SK-N-SH (cell line): ENCODE results near the gene PKD2L1. TPM values are rescaled to one million over a fixed set of nuclear protein-coding genes. Genes with fewer than 3 reads are reported as not detected.

ENCODE experiments used
- CTCF ChIA-PET: fragments of 300-600, 350-600 bp; formaldehyde crosslinking; extraction: SDS; loops from one replicate; lab custom pipeline; 2021; lab: Yijun Ruan, JAX
- POLR2A ChIA-PET: fragments of 350-600 bp; sonication (Branson Sonifier 250); formaldehyde crosslinking; extraction: SDS; loops from one replicate; lab custom pipeline; 2020; ENCODE audit warnings: antibody characterized with exemption, inconsistent platforms; lab: Yijun Ruan, JAX
- DNase-seq: peaks from one replicate; pipeline ENCODE4 v3.0.0; 2012
- H2AFZ ChIP-seq: fragments of 200-600 bp; sonication (generic); 2 replicates; pipeline ENCODE4 v1.8.1; 2016; ENCODE audit warnings: antibody characterized with exemption, mild to moderate bottlenecking, low read depth
- H3F3A ChIP-seq: fragments of 200-600 bp; sonication (generic); replicated peaks from 2 replicates; pipeline ENCODE3; 2016; ENCODE audit warnings: antibody characterized with exemption, mild to moderate bottlenecking; ENCODE audit not compliant: insufficient read depth
- H3K27ac ChIP-seq, 2 experiments: fragments of 200-500 bp in 1 of 2; fragments of 200-600 bp in 1 of 2; sonication (Bioruptor generic) in 1 of 2; sonication (generic), shearing (Covaris generic) in 1 of 2; 2 replicates each; pipeline versions ENCODE4 v1.5.1 to v1.6.1; 2014 to 2016; ENCODE audit warnings: low read depth in 2 of 2, inconsistent platforms in 1 of 2, low read length in 1 of 2, mild to moderate bottlenecking in 1 of 2, mixed read lengths in 1 of 2
- H3K27me3 ChIP-seq: fragments of 200-600 bp; sonication (generic), shearing (Covaris generic); 2 replicates; pipeline ENCODE4 v1.6.1; 2016; ENCODE audit warnings: mixed run types; ENCODE audit not compliant: insufficient read depth
- H3K36me3 ChIP-seq, 2 experiments: fragments of 200-500 bp in 1 of 2; fragments of 200-600 bp in 1 of 2; sonication (Bioruptor generic) in 1 of 2; sonication (generic) in 1 of 2; replicated peaks in 1 of 2; 2 replicates each; pipeline versions ENCODE3 to v1.5.1; 2014 to 2016; ENCODE audit warnings: low read length in 1 of 2, mild to moderate bottlenecking in 1 of 2; ENCODE audit not compliant: insufficient read depth in 2 of 2, control insufficient read depth in 1 of 2
- H3K4me1 ChIP-seq, 2 experiments: fragments of 200-500 bp in 1 of 2; fragments of 200-600 bp in 1 of 2; sonication (Bioruptor generic) in 1 of 2; sonication (generic), shearing (Covaris generic) in 1 of 2; 2 replicates each; pipeline versions ENCODE4 v1.5.1 to v1.6.1; 2014 to 2016; ENCODE audit warnings: low read depth in 1 of 2, low read length in 1 of 2, mixed run types in 1 of 2; ENCODE audit not compliant: insufficient read depth in 2 of 2, control insufficient read depth in 1 of 2
- H3K4me2 ChIP-seq: fragments of 200-600 bp; sonication (generic), shearing (Covaris generic); 2 replicates; pipeline ENCODE4 v1.6.1; 2017; ENCODE audit warnings: mixed run types
- H3K4me3 ChIP-seq, 2 experiments: fragments of 200-500 bp in 1 of 2; fragments of 200-600 bp in 1 of 2; sonication (Bioruptor generic) in 1 of 2; sonication (generic), shearing (Covaris generic) in 1 of 2; 2 replicates each; pipeline versions ENCODE4 v1.5.1 to v1.8.1; 2014 to 2016; ENCODE audit warnings: low read depth in 2 of 2, inconsistent platforms in 1 of 2, low read length in 1 of 2, mild to moderate bottlenecking in 1 of 2, mixed read lengths in 1 of 2, moderate library complexity in 1 of 2
- H3K79me2 ChIP-seq: fragments of 200-600 bp; sonication (generic); 2 replicates; pipeline ENCODE4 v1.8.1; 2017; ENCODE audit warnings: mild to moderate bottlenecking; ENCODE audit not compliant: insufficient read depth
- H3K9ac ChIP-seq: fragments of 200-600 bp; sonication (generic); 2 replicates; pipeline ENCODE4 v1.6.1; 2017; ENCODE audit warnings: mixed run types
- H3K9me2 ChIP-seq: fragments of 200-600 bp; sonication (generic); 2 replicates; pipeline ENCODE4 v1.6.1; 2017; ENCODE audit warnings: mixed run types
- H3K9me3 ChIP-seq: fragments of 200-600 bp; sonication (generic); 2 replicates; pipeline ENCODE4 v1.6.1; 2017; ENCODE audit warnings: mixed run types, mild to moderate bottlenecking, moderate library complexity
- H4K20me1 ChIP-seq: fragments of 200-600 bp; sonication (generic); 2 replicates; pipeline ENCODE4 v1.6.1; 2017; ENCODE audit warnings: mild to moderate bottlenecking, mixed run types; ENCODE audit not compliant: insufficient read depth
- ELF1 ChIP-seq: IDR thresholded peaks from 2 replicates; pipeline ENCODE4 v1.4.0; 2012
- FOSL2 ChIP-seq: IDR thresholded peaks from 2 replicates; pipeline ENCODE4 v1.4.0; 2012; ENCODE audit warnings: low read depth, mild to moderate bottlenecking, moderate library complexity, borderline replicate concordance
- FOXJ3 ChIP-seq: sonication (generic); formaldehyde crosslinking; IDR thresholded peaks from 2 replicates; pipeline ENCODE4 v1.5.1; 2020; ENCODE audit warnings: mild to moderate bottlenecking, missing genetic modification reagents
- FOXM1 ChIP-seq: IDR thresholded peaks from 2 replicates; pipeline ENCODE4 v1.4.0; 2012; ENCODE audit warnings: low read depth, mild to moderate bottlenecking
- GABPA ChIP-seq: IDR thresholded peaks from 2 replicates; pipeline ENCODE4 v1.4.0; 2012; ENCODE audit warnings: low read depth, mild to moderate bottlenecking
- GATA2 ChIP-seq: sonication (generic); formaldehyde crosslinking; IDR thresholded peaks from 2 replicates; pipeline ENCODE4 v1.5.0; 2020; ENCODE audit warnings: mild to moderate bottlenecking, missing genetic modification reagents
- MEF2A ChIP-seq: IDR thresholded peaks from 2 replicates; pipeline ENCODE4 v1.4.0; 2012; ENCODE audit warnings: low read depth, borderline replicate concordance
- MXI1 ChIP-seq: IDR thresholded peaks from 2 replicates; pipeline ENCODE4 v1.6.1; 2012; ENCODE audit warnings: mild to moderate bottlenecking, low read depth, low read length, improper control_type of control experiment
- NFIC ChIP-seq: IDR thresholded peaks from 2 replicates; pipeline ENCODE4 v1.4.0; 2012; ENCODE audit warnings: borderline replicate concordance
- NRF1 ChIP-seq: IDR thresholded peaks from 2 replicates; pipeline ENCODE4 v1.6.1; 2012; ENCODE audit warnings: low read depth, mild to moderate bottlenecking, low read length
- POLR2AphosphoS5 ChIP-seq: IDR thresholded peaks from 2 replicates; pipeline ENCODE4 v1.6.1; 2012; ENCODE audit warnings: low read depth, low read length
- RCOR1 ChIP-seq: fragments of 150-350 bp; IDR thresholded peaks from 2 replicates; pipeline ENCODE4 v1.6.1; 2017; ENCODE audit warnings: antibody characterized with exemption, low read length
- RXRA ChIP-seq: IDR thresholded peaks from 2 replicates; pipeline ENCODE4 v1.4.0; 2012; ENCODE audit warnings: low read depth, mild to moderate bottlenecking, borderline replicate concordance
- SIN3A ChIP-seq: IDR thresholded peaks from 2 replicates; pipeline ENCODE4 v1.6.1; 2012; ENCODE audit warnings: low read depth, mild to moderate bottlenecking, low read length, moderate library complexity, borderline replicate concordance
- YY1 ChIP-seq: IDR thresholded peaks from 2 replicates; pipeline ENCODE4 v1.4.0; 2012; ENCODE audit warnings: low read depth, mild to moderate bottlenecking
- WGBS: methylation state at CpG from one replicate; pipeline ENCODE4 v1.1.6; 2017; ENCODE audit warnings: low lambda C conversion rate; 5-methylcytosine and 5-hydroxymethylcytosine counted together
- polyA plus RNA-seq, 3 experiments: library from polyadenylated mRNA; depleted of rRNA; stranded (reverse); fragments of >200 nt; gene quantifications; 2 replicates each; pipeline ENCODE4 v1.2.3, GENCODE V29; 2012
- TF ChIP-seq, protein P1 (sequence below): IDR thresholded peaks from 2 replicates; pipeline ENCODE4 v1.4.0; 2012; ENCODE audit warnings: low read depth, borderline replicate concordance
- TF ChIP-seq, protein P2 (sequence below): IDR thresholded peaks from 2 replicates; pipeline ENCODE4 v1.6.1; 2012; ENCODE audit warnings: mild to moderate bottlenecking, low read depth, low read length, moderate library complexity
- TF ChIP-seq, protein P3 (sequence below): fragments of 150-350 bp; IDR thresholded peaks from 2 replicates; pipeline ENCODE4 v1.6.1; 2016; ENCODE audit warnings: mild to moderate bottlenecking, low read depth, low read length
- TF ChIP-seq, protein P4 (sequence below): IDR thresholded peaks from 2 replicates; pipeline ENCODE4 v1.4.0; 2012; ENCODE audit warnings: low read depth, borderline replicate concordance
- TF ChIP-seq, protein P5 (sequence below): IDR thresholded peaks from 2 replicates; pipeline ENCODE4 v1.4.0; 2012; ENCODE audit warnings: low read depth

The PKD2L1 gene
- polyA plus RNA-seq, 1 of the 3 experiments (the other 2 are of a cell fraction) = not detected

DNA sequence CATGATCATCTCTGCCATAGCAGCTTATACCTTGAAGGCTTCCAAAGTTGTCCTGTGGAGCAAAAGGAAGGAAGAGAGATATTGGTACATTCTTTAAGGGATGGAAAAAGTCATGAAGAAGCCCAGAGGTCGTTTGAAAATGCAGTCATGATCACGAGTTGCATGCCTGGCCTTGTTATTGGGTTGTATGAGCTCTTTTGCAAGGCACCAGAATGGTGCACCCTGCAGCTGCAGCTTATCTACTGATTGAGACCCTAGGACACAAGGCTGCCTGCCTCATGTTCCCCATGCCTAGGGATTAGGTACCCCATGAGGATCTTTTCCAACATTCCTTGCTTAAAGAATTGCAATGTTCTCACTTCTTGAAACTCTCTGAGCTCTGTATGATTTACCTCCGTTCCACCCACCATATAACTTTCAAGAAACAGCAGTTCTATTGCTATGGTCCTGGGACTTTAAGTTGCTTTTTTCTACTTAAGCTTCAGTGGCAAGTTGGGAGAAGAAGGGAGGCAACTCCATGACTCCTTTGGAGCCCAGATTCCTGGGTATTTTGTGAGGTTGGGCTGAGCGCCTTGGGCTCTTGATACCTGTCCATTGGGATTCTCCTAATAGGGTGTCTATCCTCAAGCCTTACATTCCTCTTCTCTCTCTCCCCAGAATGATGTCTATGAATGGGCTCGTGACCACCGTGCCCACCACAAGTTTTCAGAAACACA lies 23.9 kb upstream of the PKD2L1 start (continued):
- TF ChIP-seq, protein P1, sequence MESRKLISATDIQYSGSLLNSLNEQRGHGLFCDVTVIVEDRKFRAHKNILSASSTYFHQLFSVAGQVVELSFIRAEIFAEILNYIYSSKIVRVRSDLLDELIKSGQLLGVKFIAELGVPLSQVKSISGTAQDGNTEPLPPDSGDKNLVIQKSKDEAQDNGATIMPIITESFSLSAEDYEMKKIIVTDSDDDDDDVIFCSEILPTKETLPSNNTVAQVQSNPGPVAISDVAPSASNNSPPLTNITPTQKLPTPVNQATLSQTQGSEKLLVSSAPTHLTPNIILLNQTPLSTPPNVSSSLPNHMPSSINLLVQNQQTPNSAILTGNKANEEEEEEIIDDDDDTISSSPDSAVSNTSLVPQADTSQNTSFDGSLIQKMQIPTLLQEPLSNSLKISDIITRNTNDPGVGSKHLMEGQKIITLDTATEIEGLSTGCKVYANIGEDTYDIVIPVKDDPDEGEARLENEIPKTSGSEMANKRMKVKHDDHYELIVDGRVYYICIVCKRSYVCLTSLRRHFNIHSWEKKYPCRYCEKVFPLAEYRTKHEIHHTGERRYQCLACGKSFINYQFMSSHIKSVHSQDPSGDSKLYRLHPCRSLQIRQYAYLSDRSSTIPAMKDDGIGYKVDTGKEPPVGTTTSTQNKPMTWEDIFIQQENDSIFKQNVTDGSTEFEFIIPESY = no peak
- TF ChIP-seq RXRA (no peak), NRF1 (no peak), GABPA (no peak), RCOR1 (no peak)
- TF ChIP-seq, protein P2, sequence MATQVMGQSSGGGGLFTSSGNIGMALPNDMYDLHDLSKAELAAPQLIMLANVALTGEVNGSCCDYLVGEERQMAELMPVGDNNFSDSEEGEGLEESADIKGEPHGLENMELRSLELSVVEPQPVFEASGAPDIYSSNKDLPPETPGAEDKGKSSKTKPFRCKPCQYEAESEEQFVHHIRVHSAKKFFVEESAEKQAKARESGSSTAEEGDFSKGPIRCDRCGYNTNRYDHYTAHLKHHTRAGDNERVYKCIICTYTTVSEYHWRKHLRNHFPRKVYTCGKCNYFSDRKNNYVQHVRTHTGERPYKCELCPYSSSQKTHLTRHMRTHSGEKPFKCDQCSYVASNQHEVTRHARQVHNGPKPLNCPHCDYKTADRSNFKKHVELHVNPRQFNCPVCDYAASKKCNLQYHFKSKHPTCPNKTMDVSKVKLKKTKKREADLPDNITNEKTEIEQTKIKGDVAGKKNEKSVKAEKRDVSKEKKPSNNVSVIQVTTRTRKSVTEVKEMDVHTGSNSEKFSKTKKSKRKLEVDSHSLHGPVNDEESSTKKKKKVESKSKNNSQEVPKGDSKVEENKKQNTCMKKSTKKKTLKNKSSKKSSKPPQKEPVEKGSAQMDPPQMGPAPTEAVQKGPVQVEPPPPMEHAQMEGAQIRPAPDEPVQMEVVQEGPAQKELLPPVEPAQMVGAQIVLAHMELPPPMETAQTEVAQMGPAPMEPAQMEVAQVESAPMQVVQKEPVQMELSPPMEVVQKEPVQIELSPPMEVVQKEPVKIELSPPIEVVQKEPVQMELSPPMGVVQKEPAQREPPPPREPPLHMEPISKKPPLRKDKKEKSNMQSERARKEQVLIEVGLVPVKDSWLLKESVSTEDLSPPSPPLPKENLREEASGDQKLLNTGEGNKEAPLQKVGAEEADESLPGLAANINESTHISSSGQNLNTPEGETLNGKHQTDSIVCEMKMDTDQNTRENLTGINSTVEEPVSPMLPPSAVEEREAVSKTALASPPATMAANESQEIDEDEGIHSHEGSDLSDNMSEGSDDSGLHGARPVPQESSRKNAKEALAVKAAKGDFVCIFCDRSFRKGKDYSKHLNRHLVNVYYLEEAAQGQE = no peak
- TF ChIP-seq, all 33 proteins: peak for 0

DNA sequence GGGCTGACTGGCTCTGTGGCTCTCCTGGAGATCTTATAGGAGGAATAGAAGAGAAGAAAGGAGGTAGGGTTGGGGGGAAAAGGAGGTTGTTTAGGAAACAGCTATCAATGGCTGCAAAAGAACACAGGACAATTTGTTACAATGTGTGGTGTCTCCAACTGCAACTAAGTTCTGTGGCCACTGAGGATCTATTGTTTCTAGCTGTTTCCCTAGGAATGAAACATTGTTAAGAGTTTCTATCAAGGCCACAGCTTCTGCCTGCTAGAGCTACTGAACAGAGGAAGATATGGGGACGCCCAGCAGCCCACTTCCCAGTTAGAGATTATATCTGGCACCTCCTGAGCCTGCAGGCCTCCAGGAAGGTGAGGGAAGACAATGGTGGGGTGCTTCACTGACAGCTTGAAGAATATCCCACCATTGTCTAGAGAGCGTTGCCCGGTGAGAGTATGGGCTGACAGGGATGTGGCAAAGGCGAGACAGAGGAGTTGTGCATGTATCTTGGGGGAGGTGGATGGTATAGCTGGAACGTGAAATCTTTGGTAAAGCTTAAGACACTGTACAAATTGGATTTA lies 21.0 kb upstream of the PKD2L1 start:
- H3K36me3 ChIP-seq = peaks cover 10 to 67% of the 10 kb centered on the region in 2 experiments
- peak overlapping the region in 1 of 2 experiments; percentile 62; a peak in 2 of 4 replicates for H3K27ac ChIP-seq
- no peak overlapping the region for H3K4me2 ChIP-seq
- POLR2A ChIA-PET = interaction anchor here (1.1 to 1.5 kb wide), 2 partner anchors 23 to 73 kb away, joined by 4 to 8 read pairs; no protein-coding TSS in a partner anchor
- DNase-seq = no peak
- H3K9me2 ChIP-seq = no peaks in the 10 kb centered on the region
- peaks cover under 1% of the 10 kb centered on the region for H3F3A ChIP-seq
- peaks cover 0 to 42% of the 10 kb centered on the region in 2 experiments; a peak in 2 of 4 replicates for H3K4me1 ChIP-seq
- H4K20me1 ChIP-seq = no peaks in the 10 kb centered on the region
- no peak overlapping the region for H2AFZ ChIP-seq
- no peak overlapping the region for H3K9ac ChIP-seq
- WGBS = 87% methylated on average over 5 of the region's 5 CpGs
- no peaks in the 10 kb centered on the region for H3K9me3 ChIP-seq
- CTCF ChIA-PET = interaction anchor here (0.7 to 3.0 kb wide), 5 partner anchors 8 to 168 kb away, joined by 3 to 14 read pairs (median 7); no protein-coding TSS in a partner anchor
- no peaks in the 10 kb centered on the region for H3K79me2 ChIP-seq
- no peaks in the 10 kb centered on the region for H3K27me3 ChIP-seq
- H3K4me3 ChIP-seq = peak overlapping the region in 1 of 2 experiments; percentile 21; a peak in 1 of 4 replicates
- TF ChIP-seq, protein P3, sequence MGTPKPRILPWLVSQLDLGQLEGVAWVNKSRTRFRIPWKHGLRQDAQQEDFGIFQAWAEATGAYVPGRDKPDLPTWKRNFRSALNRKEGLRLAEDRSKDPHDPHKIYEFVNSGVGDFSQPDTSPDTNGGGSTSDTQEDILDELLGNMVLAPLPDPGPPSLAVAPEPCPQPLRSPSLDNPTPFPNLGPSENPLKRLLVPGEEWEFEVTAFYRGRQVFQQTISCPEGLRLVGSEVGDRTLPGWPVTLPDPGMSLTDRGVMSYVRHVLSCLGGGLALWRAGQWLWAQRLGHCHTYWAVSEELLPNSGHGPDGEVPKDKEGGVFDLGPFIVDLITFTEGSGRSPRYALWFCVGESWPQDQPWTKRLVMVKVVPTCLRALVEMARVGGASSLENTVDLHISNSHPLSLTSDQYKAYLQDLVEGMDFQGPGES = no peak
- TF ChIP-seq NFIC (no peak), FOXM1 (no peak), POLR2AphosphoS5 (no peak), FOXJ3 (CRISPR knock-in tag) (no peak), GATA2 (CRISPR knock-in tag) (no peak), RXRA (no peak), RCOR1 (no peak), FOSL2 (no peak), YY1 (no peak), SIN3A (no peak), MXI1 (no peak), MEF2A (no peak), ELF1 (no peak)
- TF ChIP-seq, protein P4, sequence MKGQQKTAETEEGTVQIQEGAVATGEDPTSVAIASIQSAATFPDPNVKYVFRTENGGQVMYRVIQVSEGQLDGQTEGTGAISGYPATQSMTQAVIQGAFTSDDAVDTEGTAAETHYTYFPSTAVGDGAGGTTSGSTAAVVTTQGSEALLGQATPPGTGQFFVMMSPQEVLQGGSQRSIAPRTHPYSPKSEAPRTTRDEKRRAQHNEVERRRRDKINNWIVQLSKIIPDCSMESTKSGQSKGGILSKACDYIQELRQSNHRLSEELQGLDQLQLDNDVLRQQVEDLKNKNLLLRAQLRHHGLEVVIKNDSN = no peak
- TF ChIP-seq, protein P5, sequence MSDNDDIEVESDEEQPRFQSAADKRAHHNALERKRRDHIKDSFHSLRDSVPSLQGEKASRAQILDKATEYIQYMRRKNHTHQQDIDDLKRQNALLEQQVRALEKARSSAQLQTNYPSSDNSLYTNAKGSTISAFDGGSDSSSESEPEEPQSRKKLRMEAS = no peak
